ENCODE data around the gene C19orf81. TPM values are rescaled to one million over a fixed set of nuclear protein-coding genes. Genes with fewer than 3 reads are reported as not detected.

Gene C19orf81
- total and polyA plus RNA-seq, 2 of the 8 experiments (the other 6 are each of a cell fraction or from before 2014, with no cell fraction given): 11.7 to 13.0 TPM

DNA sequence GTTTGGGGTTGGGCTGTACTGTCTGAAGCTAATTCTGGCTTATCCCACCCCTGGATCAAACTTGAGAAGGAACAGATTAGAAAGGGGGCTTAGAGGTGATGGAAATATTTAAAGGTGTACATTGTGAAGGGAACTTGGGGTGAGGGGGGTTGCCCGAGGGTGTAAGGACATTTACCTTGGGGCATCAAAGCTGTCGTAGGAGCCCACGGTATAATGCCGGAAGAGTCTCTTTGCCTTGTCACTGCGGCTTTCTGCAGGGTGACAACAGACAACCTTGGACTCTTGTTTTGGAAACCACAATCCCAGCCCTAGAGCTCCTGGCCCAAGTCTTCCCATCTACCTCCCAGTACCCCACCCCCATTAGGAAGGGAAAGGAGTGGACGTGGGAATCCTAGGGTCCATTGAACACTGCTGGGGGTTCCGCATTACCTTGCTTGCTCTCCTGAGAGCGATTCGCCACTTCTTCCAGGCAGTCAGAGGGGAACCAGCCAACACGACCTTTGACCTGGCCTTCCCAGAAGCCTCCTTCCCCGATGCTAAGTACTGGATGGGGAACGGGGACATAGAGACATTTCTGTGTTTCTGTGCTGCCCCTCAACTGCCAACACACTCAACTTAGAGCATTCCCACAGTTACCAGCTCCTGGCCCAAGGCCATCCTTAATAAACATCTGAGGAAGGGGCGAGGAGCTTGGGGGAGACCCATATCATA is 48.3 kb downstream of the C19orf81 start:
- H3K4me3 ChIP-seq (ENCODE audit: extremely low read depth in 1 of 4, insufficient read depth in 2 of 4, low read depth in 3 of 4, low read length in 4 of 4): no peak overlapping the region
- H4K8ac ChIP-seq (ENCODE audit: extremely low read depth, insufficient read depth, low read length): no peak overlapping the region; the same call in 1 of the 2 replicates
- no peak overlapping the region for H4K91ac ChIP-seq (replicated peaks; ENCODE audit: insufficient read length, low read length)
- no peak overlapping the region for H2BK15ac ChIP-seq (ENCODE audit: low read length)
- POLR2A ChIA-PET (ENCODE audit: partially characterized antibody): interaction anchor here (0.7 to 0.8 kb wide), 2 partner anchors 37 to 107 kb away, joined by 3 read pairs; no protein-coding TSS in a partner anchor
- WGBS, 2 experiments (ENCODE audit: extremely low coverage in 1 of 2, insufficient coverage in 1 of 2, insufficient read length in 1 of 2, insufficient replicate concordance in 2 of 2, low coverage in 1 of 2, low lambda C conversion rate in 2 of 2, missing lambda C conversion rate in 1 of 2): 81% methylated on average over 12 of the region's 13 CpGs; no CpG with 5 or more reads in 1 of the 2 experiments
- no peak overlapping the region for H3K27ac ChIP-seq (ENCODE audit: low read depth, low read length)
- H4K20me1 ChIP-seq (replicated peaks in 1 of 2; ENCODE audit: control insufficient read depth in 1 of 2, insufficient read depth in 2 of 2, low read length in 2 of 2): peaks cover 0 to 24% of the 10 kb centered on the region in 2 experiments
- DNase-seq (ENCODE audit: low read depth in 1 of 2, low spot score in 2 of 2) (no peak), FAIRE-seq (no peak)
- H3K36me3 ChIP-seq (ENCODE audit: control insufficient read depth in 2 of 4, insufficient read depth in 4 of 4, low read length in 3 of 4): no peaks in the 10 kb centered on the region
- H3K23ac ChIP-seq (ENCODE audit: insufficient read length): no peak overlapping the region
- peaks cover 17% of the 10 kb centered on the region for H3K23me2 ChIP-seq (ENCODE audit: low read depth, low read length)
- H3K18ac ChIP-seq (ENCODE audit: extremely low read depth, low read length): no peak overlapping the region
- H3K14ac ChIP-seq (ENCODE audit: insufficient read length): no peak overlapping the region
- H3K79me1 ChIP-seq (ENCODE audit: low read depth, low read length): no peaks in the 10 kb centered on the region
- H4K5ac ChIP-seq (ENCODE audit: insufficient read length, low read depth, low read length): no peak overlapping the region
- no peak overlapping the region for H2BK5ac ChIP-seq (ENCODE audit: low read depth, low read length)
- peaks cover 9 to 68% (median 60%) of the 10 kb centered on the region in 4 experiments for H3K27me3 ChIP-seq (replicated peaks in 1 of 4; ENCODE audit: control insufficient read depth in 3 of 4, extremely low read depth in 1 of 4, insufficient read depth in 3 of 4, low read length in 3 of 4)
- no peak overlapping the region for H2AK5ac ChIP-seq (ENCODE audit: low read depth, low read length)
- no peak overlapping the region for H2BK20ac ChIP-seq (ENCODE audit: low read length)
- no peaks in the 10 kb centered on the region for H3K79me2 ChIP-seq (ENCODE audit: control insufficient read depth in 1 of 2, insufficient read depth in 2 of 2, low read length in 2 of 2)
- no peak overlapping the region for H3K56ac ChIP-seq (replicated peaks; ENCODE audit: insufficient read length, low read depth, low read length)
- CTCF ChIA-PET (ENCODE audit: partially characterized antibody): interaction anchor here (1.0 to 2.1 kb wide), 8 partner anchors 8 to 141 kb away, joined by 3 to 10 read pairs (median 4); partner anchors contain the start of gene CLEC11A
- no peaks in the 10 kb centered on the region for H3K9me3 ChIP-seq (ENCODE audit: insufficient read depth in 2 of 2, low read depth in 1 of 2, low read length in 1 of 2)
- H3K4me1 ChIP-seq (replicated peaks in 1 of 4; ENCODE audit: control insufficient read depth in 3 of 4, insufficient read depth in 4 of 4, low read length in 3 of 4): peaks cover 0 to 23% (median 19%) of the 10 kb centered on the region in 4 experiments; a peak in 6 of 7 replicates
- H2BK12ac ChIP-seq (ENCODE audit: low read depth, low read length): no peak overlapping the region
- no peak overlapping the region for H2AFZ ChIP-seq (ENCODE audit: low read length)
- no peak overlapping the region for H3K4ac ChIP-seq (replicated peaks; ENCODE audit: insufficient read length, low read depth, low read length)
- no peak overlapping the region for H3K9ac ChIP-seq (replicated peaks in 1 of 4; ENCODE audit: extremely low read depth in 1 of 4, low read depth in 3 of 4, low read length in 3 of 4)
- no peak overlapping the region for H3K4me2 ChIP-seq (ENCODE audit: insufficient read depth in 1 of 2, low read depth in 2 of 2, low read length in 2 of 2)
- H2BK120ac ChIP-seq (replicated peaks; ENCODE audit: low read depth, low read length): no peak overlapping the region
- TF ChIP-seq SRF (IDR thresholded peaks at IDR 0.05; ENCODE audit: low read depth, low read length) (no peak), FOSL1 (IDR thresholded peaks at IDR 0.05; ENCODE audit: insufficient read depth, low read depth, low read length) (no peak), CREB1 (IDR thresholded peaks at IDR 0.05) (no peak)
